Measurements from ENCODE around the gene PTPRS.

GRCh38 chr19:5341448-5341820 is 822 bp upstream of the PTPRS start:
- TF ChIP-seq CTCF (IDR thresholded peaks at IDR 0.05) (no peak), POLR2A (IDR thresholded peaks at IDR 0.05) (no peak)

Data from right lobe of liver (tissue), 4 donors.